GM23338 (cell line): ENCODE results near the gene EEA1. TPM values are rescaled to one million over a fixed set of nuclear protein-coding genes. Genes with fewer than 3 reads are reported as not detected.
A peak's percentile ranks its signal among the peaks of the same experiment; 100 is the strongest.

Source experiments
- ATAC-seq: fragments of 200-7000 bp; cut with Tn5 transposase; 3 replicates; pipeline ENCODE4 v1.9.1; 2020
- DNase-seq: peaks from one replicate; pipeline ENCODE4 v3.0.0-alpha.2; 2015; ENCODE audit warnings: low spot score
- H2AFZ ChIP-seq: fragments of 200-600 bp; sonication (generic); 2 replicates; pipeline ENCODE4 v1.8.0; 2016; ENCODE audit warnings: antibody characterized with exemption, mild to moderate bottlenecking, moderate library complexity
- H3F3A ChIP-seq: fragments of 200-600 bp; sonication (generic); replicated peaks from 2 replicates; pipeline ENCODE4 v1.8.0; 2017; ENCODE audit warnings: antibody characterized with exemption, mixed run types, low read depth
- H3K27ac ChIP-seq: fragments of 200-600 bp; sonication (generic); 2 replicates; pipeline ENCODE4 v1.6.1; 2016; ENCODE audit warnings: low read depth
- H3K27me3 ChIP-seq: fragments of 200-600 bp; sonication (generic); 2 replicates; pipeline ENCODE4 v1.8.0; 2016; ENCODE audit warnings: mild to moderate bottlenecking, mixed run types, moderate library complexity; ENCODE audit not compliant: insufficient read depth
- H3K36me3 ChIP-seq: fragments of 200-600 bp; sonication (generic); 2 replicates; pipeline ENCODE4 v1.8.0; 2016; ENCODE audit warnings: mild to moderate bottlenecking; ENCODE audit not compliant: insufficient read depth
- H3K4me1 ChIP-seq: fragments of 200-600 bp; sonication (generic); 2 replicates; pipeline ENCODE4 v1.8.0; 2016; ENCODE audit warnings: mild to moderate bottlenecking, moderate library complexity; ENCODE audit not compliant: insufficient read depth
- H3K4me2 ChIP-seq: fragments of 200-600 bp; sonication (generic); 2 replicates; pipeline ENCODE4 v1.7.1; 2017; ENCODE audit warnings: mixed run types
- H3K4me3 ChIP-seq: fragments of 200-600 bp; sonication (generic); 2 replicates; pipeline ENCODE4 v1.6.1; 2016; ENCODE audit warnings: mixed run types
- H3K79me2 ChIP-seq: fragments of 200-600 bp; sonication (generic); replicated peaks from 2 replicates; pipeline ENCODE4 v1.8.0; 2017; ENCODE audit warnings: mild to moderate bottlenecking; ENCODE audit not compliant: insufficient read depth
- H3K9me2 ChIP-seq: fragments of 200-600 bp; sonication (generic); 2 replicates; pipeline ENCODE4 v1.8.0; 2017; ENCODE audit not compliant: insufficient read depth
- H4K20me1 ChIP-seq: fragments of 200-600 bp; sonication (generic); replicated peaks from 2 replicates; pipeline ENCODE4 v1.8.0; 2017; ENCODE audit warnings: mild to moderate bottlenecking; ENCODE audit not compliant: insufficient read depth
- H3K27ac Mint-ChIP-seq: 2 replicates; pipeline ENCODE4 v1.8.0; 2020; ENCODE audit warnings: inconsistent platforms, mild to moderate bottlenecking, moderate library complexity, mixed read lengths
- H3K27me3 Mint-ChIP-seq: 3 replicates; pipeline ENCODE4 v1.8.0; 2022; ENCODE audit warnings: low read depth, mild to moderate bottlenecking, moderate library complexity, mixed read lengths, inconsistent platforms; ENCODE audit not compliant: insufficient read depth, poor library complexity
- H3K36me3 Mint-ChIP-seq: 3 replicates; pipeline ENCODE4 v1.8.0; 2021; ENCODE audit warnings: low read depth, mild to moderate bottlenecking, inconsistent platforms, moderate library complexity, mixed read lengths
- H3K4me1 Mint-ChIP-seq: 3 replicates; pipeline ENCODE4 v1.8.0; 2020; ENCODE audit warnings: mild to moderate bottlenecking, inconsistent platforms, mixed read lengths
- H3K4me3 Mint-ChIP-seq: 3 replicates; pipeline ENCODE4 v1.8.0; 2021; ENCODE audit warnings: moderate library complexity, mild to moderate bottlenecking, inconsistent platforms, mixed read lengths
- H3K9me3 Mint-ChIP-seq: 3 replicates; pipeline ENCODE4 v1.8.0; 2020; ENCODE audit warnings: moderate library complexity, mild to moderate bottlenecking, inconsistent platforms, mixed read lengths
- CREB1 ChIP-seq: fragments of 250-450 bp; sonication (Bioruptor Pico); IDR thresholded peaks from 2 replicates; pipeline ENCODE4 v1.5.0; 2020; ENCODE audit warnings: low read depth, mild to moderate bottlenecking, moderate library complexity
- EZH2 ChIP-seq: fragments of 200-600 bp; sonication (generic); IDR thresholded peaks from one replicate; pipeline ENCODE4 v1.8.0; 2017; ENCODE audit warnings: antibody characterized with exemption, mild to moderate bottlenecking, low read depth; ENCODE audit not compliant: unreplicated experiment
- EZH2phosphoT487 ChIP-seq: fragments of 200-600 bp; sonication (generic); IDR thresholded peaks from one replicate; pipeline ENCODE4 v1.8.1; 2018; ENCODE audit warnings: antibody characterized with exemption; ENCODE audit not compliant: unreplicated experiment
- JUNB ChIP-seq: IDR thresholded peaks from one replicate; pipeline ENCODE4 v1.6.1; 2016; ENCODE audit warnings: antibody characterized with exemption; ENCODE audit not compliant: unreplicated experiment
- NANOG ChIP-seq: IDR thresholded peaks from 2 replicates; pipeline ENCODE4 v1.6.1; 2016; ENCODE audit warnings: antibody characterized with exemption, borderline replicate concordance
- POLR2AphosphoS5 ChIP-seq: IDR thresholded peaks from 2 replicates; pipeline ENCODE4 v1.6.1; 2016; ENCODE audit warnings: antibody characterized with exemption, low read depth
- REST ChIP-seq: IDR thresholded peaks from one replicate; pipeline ENCODE4 v1.6.1; 2018; ENCODE audit warnings: antibody characterized with exemption; ENCODE audit not compliant: unreplicated experiment
- STAT1 ChIP-seq: IDR thresholded peaks from one replicate; pipeline ENCODE4 v1.6.1; 2016; ENCODE audit warnings: antibody characterized with exemption; ENCODE audit not compliant: unreplicated experiment
- ZNF114 ChIP-seq: fragments of 250-450 bp; sonication (Bioruptor Pico); IDR thresholded peaks from 2 replicates; pipeline ENCODE4 v1.5.0; 2020; ENCODE audit warnings: mild to moderate bottlenecking, moderate library complexity
- ZNF331 ChIP-seq: fragments of 250-450 bp; sonication (Bioruptor Pico); IDR thresholded peaks from 2 replicates; pipeline ENCODE4 v1.5.0; 2020; ENCODE audit warnings: low read depth, mild to moderate bottlenecking, moderate library complexity
- polyA plus RNA-seq: library from polyadenylated mRNA; unstranded; fragments of >200 nt; fragmentation: Nextera tagmentation; extraction: Ambion mirVana; gene quantifications from 2 replicates; pipeline ENCODE4 v1.2.1, GENCODE V29; 2016
- total RNA-seq: library from RNA; depleted of rRNA; stranded (reverse); fragments of >200 nt; shearing (Covaris generic); gene quantifications from 2 replicates; pipeline ENCODE4 v1.2.3, GENCODE V29; 2014
- TF ChIP-seq, protein P1 (sequence below), 2 experiments: fragments of 200-600 bp in 1 of 2; sonication (generic) in 1 of 2; conservative IDR thresholded peaks; 2 replicates each; pipeline versions ENCODE4 v1.5.1 to v1.6.1; 2016 to 2017; ENCODE audit warnings: antibody characterized with exemption in 2 of 2, low read depth in 2 of 2, mild to moderate bottlenecking in 2 of 2, moderate library complexity in 1 of 2
- TF ChIP-seq, protein P2 (sequence below): fragments of 250-450 bp; sonication (Bioruptor Pico); IDR thresholded peaks from 2 replicates; pipeline ENCODE4 v1.5.0; 2020; ENCODE audit warnings: mild to moderate bottlenecking, moderate library complexity
- TF ChIP-seq, protein P3 (sequence below): IDR thresholded peaks from 2 replicates; pipeline ENCODE4 v1.6.1; 2016; ENCODE audit warnings: antibody characterized with exemption

EEA1 gene
- total and polyA plus RNA-seq, 2 experiments from 2014 or later = 10.0 to 41.1 TPM

GRCh38 chr12:92899386-92900001, 29.6 kb downstream of the EEA1 start:
- H3K27me3 Mint-ChIP-seq = no peaks in the 10 kb centered on the region
- DNase-seq (peak; percentile 34), ATAC-seq (peak; percentile 35; the same call in 2 of the 3 replicates)
- peaks cover 3% of the 10 kb centered on the region for H3K4me1 Mint-ChIP-seq
- Histone ChIP-seq H3F3A (no peaks in the 10 kb centered on the region), H3K4me3 (no peak overlapping the region), H2AFZ (no peak overlapping the region), H3K9me2 (no peaks in the 10 kb centered on the region), H3K4me1 (no peaks in the 10 kb centered on the region; the same call in 1 of the 2 replicates), H3K27me3 (no peaks in the 10 kb centered on the region), H3K4me2 (no peak overlapping the region), H3K36me3 (no peaks in the 10 kb centered on the region), H3K79me2 (peaks cover 68% of the 10 kb centered on the region), H3K27ac (peak overlapping the region; percentile 29; the same call in 1 of the 2 replicates), H4K20me1 (no peaks in the 10 kb centered on the region)
- no peaks in the 10 kb centered on the region for H3K9me3 Mint-ChIP-seq
- no peak overlapping the region for H3K27ac Mint-ChIP-seq
- TF ChIP-seq, protein P1, sequence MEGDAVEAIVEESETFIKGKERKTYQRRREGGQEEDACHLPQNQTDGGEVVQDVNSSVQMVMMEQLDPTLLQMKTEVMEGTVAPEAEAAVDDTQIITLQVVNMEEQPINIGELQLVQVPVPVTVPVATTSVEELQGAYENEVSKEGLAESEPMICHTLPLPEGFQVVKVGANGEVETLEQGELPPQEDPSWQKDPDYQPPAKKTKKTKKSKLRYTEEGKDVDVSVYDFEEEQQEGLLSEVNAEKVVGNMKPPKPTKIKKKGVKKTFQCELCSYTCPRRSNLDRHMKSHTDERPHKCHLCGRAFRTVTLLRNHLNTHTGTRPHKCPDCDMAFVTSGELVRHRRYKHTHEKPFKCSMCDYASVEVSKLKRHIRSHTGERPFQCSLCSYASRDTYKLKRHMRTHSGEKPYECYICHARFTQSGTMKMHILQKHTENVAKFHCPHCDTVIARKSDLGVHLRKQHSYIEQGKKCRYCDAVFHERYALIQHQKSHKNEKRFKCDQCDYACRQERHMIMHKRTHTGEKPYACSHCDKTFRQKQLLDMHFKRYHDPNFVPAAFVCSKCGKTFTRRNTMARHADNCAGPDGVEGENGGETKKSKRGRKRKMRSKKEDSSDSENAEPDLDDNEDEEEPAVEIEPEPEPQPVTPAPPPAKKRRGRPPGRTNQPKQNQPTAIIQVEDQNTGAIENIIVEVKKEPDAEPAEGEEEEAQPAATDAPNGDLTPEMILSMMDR (conservative IDR thresholded peaks at IDR 0.05; ENCODE audit: low read depth in 2 of 2) = no peak
- TF ChIP-seq ZNF331 (CRISPR knock-in tag) (no peak), NANOG (no peak), STAT1 (no peak), REST (no peak), EZH2 (no peak), JUNB (no peak), CREB1 (CRISPR knock-in tag) (no peak), ZNF114 (no peak), EZH2phosphoT487 (no peak), POLR2AphosphoS5 (no peak)
- TF ChIP-seq, protein P2, sequence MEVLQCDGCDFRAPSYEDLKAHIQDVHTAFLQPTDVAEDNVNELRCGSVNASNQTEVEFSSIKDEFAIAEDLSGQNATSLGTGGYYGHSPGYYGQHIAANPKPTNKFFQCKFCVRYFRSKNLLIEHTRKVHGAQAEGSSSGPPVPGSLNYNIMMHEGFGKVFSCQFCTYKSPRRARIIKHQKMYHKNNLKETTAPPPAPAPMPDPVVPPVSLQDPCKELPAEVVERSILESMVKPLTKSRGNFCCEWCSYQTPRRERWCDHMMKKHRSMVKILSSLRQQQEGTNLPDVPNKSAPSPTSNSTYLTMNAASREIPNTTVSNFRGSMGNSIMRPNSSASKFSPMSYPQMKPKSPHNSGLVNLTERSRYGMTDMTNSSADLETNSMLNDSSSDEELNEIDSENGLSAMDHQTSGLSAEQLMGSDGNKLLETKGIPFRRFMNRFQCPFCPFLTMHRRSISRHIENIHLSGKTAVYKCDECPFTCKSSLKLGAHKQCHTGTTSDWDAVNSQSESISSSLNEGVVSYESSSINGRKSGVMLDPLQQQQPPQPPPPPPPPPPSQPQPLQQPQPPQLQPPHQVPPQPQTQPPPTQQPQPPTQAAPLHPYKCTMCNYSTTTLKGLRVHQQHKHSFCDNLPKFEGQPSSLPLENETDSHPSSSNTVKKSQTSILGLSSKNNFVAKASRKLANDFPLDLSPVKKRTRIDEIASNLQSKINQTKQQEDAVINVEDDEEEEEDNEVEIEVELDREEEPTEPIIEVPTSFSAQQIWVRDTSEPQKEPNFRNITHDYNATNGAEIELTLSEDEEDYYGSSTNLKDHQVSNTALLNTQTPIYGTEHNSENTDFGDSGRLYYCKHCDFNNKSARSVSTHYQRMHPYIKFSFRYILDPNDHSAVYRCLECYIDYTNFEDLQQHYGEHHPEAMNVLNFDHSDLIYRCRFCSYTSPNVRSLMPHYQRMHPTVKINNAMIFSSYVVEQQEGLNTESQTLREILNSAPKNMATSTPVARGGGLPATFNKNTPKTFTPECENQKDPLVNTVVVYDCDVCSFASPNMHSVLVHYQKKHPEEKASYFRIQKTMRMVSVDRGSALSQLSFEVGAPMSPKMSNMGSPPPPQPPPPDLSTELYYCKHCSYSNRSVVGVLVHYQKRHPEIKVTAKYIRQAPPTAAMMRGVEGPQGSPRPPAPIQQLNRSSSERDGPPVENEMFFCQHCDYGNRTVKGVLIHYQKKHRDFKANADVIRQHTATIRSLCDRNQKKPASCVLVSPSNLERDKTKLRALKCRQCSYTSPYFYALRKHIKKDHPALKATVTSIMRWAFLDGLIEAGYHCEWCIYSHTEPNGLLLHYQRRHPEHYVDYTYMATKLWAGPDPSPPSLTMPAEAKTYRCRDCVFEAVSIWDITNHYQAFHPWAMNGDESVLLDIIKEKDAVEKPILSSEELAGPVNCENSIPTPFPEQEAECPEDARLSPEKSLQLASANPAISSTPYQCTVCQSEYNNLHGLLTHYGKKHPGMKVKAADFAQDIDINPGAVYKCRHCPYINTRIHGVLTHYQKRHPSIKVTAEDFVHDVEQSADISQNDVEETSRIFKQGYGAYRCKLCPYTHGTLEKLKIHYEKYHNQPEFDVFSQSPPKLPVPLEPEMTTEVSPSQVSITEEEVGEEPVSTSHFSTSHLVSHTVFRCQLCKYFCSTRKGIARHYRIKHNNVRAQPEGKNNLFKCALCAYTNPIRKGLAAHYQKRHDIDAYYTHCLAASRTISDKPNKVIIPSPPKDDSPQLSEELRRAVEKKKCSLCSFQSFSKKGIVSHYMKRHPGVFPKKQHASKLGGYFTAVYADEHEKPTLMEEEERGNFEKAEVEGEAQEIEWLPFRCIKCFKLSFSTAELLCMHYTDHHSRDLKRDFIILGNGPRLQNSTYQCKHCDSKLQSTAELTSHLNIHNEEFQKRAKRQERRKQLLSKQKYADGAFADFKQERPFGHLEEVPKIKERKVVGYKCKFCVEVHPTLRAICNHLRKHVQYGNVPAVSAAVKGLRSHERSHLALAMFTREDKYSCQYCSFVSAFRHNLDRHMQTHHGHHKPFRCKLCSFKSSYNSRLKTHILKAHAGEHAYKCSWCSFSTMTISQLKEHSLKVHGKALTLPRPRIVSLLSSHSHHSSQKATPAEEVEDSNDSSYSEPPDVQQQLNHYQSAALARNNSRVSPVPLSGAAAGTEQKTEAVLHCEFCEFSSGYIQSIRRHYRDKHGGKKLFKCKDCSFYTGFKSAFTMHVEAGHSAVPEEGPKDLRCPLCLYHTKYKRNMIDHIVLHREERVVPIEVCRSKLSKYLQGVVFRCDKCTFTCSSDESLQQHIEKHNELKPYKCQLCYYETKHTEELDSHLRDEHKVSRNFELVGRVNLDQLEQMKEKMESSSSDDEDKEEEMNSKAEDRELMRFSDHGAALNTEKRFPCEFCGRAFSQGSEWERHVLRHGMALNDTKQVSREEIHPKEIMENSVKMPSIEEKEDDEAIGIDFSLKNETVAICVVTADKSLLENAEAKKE = no peak
- TF ChIP-seq, protein P3, sequence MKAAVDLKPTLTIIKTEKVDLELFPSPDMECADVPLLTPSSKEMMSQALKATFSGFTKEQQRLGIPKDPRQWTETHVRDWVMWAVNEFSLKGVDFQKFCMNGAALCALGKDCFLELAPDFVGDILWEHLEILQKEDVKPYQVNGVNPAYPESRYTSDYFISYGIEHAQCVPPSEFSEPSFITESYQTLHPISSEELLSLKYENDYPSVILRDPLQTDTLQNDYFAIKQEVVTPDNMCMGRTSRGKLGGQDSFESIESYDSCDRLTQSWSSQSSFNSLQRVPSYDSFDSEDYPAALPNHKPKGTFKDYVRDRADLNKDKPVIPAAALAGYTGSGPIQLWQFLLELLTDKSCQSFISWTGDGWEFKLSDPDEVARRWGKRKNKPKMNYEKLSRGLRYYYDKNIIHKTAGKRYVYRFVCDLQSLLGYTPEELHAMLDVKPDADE = no peak
- peaks cover 8% of the 10 kb centered on the region; the same call in 2 of the 3 replicates for H3K36me3 Mint-ChIP-seq
- H3K4me3 Mint-ChIP-seq = no peak overlapping the region
